Stimulated activated CD8-positive, alpha-beta memory T cell treated with anti-CD3 and anti-CD28 coated beads, Interleukin-15, amount 100 ng/mL, for 1 hour (primary cell): Measurements from ENCODE around the gene SRGAP3.

ENCODE experiments used
- DNase-seq: peaks from one replicate; pipeline ENCODE4 v3.0.0-alpha.2; 2020; ENCODE audit warnings: low read depth

SRGAP3 gene

DNA sequence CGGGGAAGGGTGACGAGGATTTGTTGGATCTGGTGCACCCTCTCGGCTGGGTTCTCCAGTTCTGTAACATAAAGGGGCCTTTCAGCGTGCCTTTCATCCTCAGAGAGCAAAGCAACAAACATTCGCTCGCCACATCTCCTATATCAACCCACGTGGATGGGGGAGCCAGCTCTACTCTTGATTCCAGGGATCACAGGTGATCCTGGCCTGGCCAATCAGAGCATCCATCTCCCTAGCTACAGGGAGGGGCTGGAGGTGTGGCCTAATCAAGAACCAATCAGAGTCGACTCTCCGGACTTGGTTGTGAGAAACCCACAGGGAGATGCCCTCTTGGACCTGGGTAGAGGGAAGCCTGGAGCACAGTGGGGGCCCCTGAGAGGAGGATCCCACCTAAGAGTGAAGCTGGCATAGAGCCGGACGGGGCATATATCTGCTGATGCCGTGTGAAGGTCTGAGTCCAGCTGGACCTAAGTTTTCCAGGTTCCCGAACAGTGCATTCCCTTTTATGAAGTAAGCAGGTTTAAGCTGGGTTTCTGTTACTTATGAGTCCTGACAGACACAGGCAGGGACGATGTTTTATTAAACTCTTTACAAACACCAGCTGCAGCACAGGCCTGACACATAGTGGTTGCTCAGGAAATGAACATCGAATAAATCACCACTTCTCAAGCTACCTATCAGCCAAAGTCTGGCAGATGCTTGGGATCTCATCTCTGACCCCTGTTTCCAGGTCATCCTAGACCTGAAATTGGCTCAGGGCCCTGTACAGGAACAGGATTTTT is 235.5 kb downstream of the SRGAP3 start:
- DNase-seq, result no peak

DNA sequence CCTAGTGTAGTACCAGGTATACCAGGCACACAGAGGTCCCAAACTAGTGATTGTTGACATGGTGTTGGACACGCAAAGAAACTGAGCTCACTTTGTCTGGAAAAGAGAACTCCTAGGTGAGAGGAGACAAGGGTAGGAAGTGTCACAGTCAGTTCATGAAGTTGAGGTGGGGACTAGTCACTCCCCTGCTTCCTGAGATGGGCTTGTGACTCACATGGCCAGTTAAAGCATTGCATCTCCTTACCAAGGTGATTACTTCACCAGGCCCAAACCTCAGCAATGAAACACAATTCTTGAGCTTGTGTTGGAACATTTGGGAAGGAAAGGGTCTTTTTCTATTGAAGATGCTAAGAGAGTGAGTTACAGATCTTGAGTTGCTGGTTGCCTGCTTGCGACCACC is 236.9 kb downstream of the SRGAP3 start:
- no peak for DNase-seq

DNA sequence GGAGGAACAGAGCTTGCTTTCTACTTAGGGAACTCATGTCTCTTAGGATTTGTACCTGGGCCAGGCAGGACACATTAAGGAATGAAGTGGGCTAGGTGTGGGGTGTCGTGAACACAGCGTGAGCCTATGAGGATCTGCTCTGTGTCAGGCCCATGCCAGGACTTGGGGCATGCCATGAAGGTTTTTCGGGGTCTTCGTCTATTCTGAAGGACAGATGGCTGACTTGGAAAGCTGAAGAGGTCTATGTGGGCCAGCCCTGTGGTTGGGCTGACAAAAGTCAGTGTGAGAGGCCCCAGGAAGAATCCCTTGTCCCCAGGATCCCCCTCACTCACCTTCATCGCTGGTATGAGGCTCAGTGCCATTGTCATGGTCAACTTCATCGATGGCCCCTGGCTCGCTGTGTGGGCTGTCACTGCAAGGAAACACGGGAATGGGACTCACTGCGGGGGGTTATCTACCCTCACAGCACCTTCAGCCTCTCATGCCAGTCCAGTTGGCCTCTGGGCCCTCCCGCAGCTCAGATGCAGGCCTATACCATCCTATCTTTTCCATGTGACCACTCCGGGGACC is 239.4 kb downstream of the SRGAP3 start:
- DNase-seq, result no peak

DNA sequence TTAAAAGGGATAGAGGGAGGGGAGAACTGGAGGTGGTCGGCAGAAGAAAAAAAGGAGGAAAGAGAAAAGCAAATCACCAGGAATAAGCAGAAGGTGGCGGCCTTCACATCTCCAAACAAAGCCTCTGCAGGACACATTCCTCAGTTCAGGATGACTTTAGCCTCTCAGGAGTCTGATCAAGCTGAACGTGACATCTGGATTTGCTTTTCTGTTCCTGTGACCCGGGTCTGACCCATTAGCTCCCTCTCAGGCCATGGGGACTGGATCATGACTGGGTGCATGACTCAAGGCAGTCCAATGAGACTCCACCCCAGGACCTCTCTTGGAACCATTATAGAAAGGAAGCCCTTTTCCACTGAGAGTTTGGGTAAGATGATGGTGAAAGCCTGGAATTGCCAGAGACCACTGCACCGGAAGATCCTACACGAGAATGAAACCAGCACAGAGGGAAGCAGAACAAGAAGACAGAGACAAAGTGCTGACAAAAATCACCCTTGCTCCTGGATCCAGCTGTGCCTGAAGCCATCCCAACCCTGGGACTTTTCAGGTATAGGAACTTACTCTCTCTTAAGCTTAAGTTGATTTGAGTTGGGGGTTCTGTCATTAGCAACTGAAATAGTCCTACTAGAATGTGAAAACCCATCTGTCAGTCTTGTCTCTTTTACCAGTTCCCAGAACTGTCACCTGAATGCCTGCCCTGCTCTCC is 240.7 kb downstream of the SRGAP3 start:
- DNase-seq, result no peak

DNA sequence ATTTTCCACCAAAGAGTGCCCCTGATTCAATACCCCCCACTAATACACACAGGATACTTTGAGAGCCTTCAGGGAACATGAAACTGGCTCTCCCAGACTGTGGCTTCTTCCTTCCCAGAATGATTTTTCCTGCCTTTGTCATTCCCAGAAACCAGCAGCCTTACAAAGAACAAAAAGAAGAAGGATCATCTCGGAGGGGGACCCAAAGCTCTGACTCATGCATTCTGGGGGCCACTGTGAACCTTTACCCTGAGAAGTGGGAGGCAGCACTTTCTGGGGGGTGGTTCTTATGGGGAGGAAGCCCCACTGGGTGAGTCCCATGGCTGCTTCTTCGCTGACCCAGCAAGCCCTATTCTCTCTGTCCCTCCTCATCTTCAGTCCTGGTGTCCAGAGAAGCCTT is 241.5 kb downstream of the SRGAP3 start:
- no peak for DNase-seq

DNA sequence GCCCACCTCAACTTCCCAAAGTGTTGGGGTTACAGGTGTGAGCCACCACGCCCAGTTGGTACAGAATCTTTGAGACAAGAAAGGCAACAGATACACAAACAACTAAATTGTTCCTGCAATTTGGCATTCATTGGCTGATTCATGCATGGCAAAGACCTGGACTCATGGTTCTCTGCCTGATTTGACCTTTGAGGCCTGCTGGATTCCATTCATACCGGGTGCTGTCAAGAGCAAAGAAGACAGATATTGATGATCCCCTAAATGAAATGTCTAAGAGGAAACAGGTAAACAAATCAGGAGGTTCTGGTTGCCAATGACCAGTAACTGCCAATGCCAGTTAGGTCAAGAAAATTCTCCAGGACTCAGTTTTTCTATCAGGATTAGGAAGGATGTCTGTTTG is 242.2 kb downstream of the SRGAP3 start:
- DNase-seq, result no peak

DNA sequence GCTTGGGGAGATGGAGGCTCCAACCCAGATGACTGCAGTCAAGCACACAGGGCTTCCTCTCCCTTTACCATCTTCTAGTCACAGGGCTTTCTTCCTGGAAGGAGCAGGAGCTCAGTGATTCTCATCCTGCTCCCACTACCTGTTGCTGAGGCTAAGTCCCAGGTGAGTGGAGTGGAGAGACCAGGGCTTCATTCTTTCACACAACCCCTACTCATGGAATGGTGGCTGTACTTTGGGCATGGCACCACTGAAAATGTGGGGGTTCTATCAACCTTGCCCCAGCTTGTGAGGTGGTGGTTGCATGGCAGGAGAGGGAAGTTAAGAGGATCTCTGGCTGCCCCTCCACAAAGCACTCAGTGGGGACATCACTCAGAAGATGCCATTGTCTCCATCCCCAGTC is 249.4 kb downstream of the SRGAP3 start:
- DNase-seq, result no peak

DNA sequence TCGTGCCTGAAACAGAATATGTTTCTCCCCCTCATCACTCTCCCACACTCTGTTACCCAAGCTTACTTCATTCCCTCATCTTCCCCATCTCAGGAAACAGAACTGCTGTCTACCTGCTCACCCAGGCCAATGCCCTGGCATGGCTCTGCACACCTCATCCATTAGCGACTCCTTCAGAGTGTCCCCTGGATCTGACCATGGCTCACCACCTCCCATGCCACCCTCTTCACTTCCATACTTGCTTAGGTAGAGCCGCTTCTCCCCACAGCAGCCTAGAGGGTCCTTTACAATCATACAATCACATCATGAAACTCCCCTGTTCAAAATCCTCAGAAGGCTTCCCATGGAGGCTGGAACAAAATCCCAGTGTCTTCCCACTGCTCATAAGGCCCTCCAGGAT is 252.3 kb downstream of the SRGAP3 start:
- no peak for DNase-seq

DNA sequence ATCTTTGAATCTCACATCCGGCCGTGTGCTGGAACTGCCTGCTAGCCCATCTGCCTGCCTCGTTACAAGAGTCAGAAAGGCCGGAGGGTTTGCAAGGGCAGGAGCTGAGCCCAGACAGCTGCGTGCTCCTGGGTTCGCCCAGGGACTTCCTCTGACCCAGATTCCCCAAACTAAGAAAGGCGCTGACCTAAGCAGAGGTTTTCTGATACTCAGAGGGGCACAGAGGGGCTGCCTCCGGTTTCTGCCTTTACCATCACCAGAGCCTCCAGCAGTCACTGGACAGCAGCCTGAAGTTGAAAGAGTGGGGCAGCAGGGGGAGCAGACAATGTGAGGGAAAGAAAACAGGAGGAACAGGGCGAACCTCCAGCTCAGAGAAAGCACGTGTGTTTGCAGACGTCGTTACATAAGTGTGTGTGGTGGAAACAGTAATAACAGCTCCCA is 252.7 kb downstream of the SRGAP3 start:
- DNase-seq, result no peak

DNA sequence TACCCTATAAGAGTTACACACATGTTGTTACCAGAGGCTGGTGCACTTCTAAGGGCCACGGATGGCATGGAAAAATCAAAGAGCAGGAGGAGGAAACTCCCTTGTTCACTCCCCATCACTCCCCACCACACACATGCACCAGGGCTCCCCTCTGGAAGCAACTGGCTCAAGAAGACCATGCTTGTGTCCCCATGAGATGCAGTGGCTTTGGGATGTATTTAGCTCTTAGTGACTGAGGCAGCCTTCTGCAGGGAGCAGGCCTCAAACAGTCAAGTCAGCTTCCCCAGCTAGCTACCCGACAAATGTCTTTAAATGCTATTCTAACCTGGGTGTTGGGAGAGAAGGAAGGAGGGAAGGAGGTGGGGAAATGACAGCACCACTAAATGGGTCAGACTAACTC is 253.2 kb downstream of the SRGAP3 start:
- no peak for DNase-seq

DNA sequence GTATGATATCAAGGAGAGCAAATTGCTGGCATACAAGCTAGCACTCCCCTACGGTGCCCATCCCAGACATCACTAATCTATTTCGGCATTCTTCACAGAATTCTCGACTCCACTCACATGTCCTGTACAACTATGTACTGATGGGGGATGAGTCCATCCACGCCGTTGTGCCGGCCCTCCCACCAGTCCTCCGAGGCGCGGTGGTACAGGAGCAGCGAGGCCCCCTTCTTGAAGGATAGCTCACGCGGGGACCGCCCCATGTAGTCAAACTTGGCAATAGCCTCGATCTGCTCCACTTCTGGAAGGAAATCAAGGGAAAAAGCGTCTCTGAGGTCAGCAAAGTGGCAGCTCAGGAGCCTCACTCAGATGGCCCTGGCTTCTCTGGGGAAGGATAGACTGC is 255.2 kb downstream of the SRGAP3 start:
- DNase-seq, result no peak

DNA sequence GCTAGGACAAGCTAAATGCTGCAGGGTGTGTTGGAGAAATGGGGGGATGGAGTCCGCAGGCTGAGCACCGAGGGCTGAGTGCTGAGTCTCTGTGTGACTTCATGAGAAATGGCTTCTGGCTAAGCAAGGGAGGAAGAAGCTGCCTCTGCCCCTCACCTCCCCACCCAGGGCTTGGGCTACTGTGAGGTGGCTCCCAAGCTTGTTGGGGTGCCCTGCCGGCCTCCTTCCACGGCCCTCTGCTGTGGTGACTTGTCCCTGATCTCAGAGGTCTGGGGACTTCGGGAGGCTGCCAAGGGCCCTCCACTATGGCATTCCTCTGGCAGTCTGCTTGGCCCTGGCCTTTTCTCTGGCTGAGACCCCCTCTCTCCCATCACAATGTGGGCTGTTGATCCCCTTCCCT is 256.1 kb downstream of the SRGAP3 start:
- no peak for DNase-seq

DNA sequence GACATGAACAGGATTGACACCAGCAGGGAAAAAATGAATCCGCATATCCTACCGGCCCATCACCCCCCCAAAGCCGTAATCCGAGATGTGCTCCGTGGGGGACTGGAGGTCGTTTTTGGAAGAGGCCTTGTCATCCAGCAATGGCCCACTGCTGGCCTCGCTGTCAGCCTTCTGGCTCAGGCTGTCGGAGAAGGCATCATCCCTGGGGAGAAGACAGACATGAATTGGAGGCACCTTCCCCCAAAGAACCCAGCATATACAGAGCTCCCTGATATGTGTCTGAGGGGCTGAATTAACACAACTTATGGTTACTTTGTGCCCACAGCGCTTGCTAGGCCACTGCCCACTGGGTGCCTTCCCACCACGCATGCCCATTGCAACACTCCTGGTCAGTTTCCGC is 256.6 kb downstream of the SRGAP3 start:
- no peak for DNase-seq

DNA sequence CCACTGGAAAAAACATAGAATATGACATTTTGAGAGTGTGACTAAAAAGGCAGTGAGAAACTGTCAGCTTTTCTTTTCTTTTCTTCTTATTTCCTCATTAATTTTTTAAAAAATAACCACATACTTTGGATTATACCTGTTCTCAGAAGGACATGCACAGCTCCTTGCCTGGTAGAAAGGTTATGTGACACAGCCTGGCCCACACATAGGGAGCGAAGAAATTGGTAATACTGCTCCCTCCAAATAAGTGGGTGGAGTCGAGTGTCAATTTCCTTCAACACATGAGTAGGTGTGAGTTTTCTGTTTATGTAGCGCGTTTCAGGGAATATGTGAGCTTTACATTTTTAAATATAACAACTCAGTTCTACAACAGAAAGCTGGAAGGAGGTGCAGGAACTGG is 257.2 kb downstream of the SRGAP3 start:
- DNase-seq, result no peak

DNA sequence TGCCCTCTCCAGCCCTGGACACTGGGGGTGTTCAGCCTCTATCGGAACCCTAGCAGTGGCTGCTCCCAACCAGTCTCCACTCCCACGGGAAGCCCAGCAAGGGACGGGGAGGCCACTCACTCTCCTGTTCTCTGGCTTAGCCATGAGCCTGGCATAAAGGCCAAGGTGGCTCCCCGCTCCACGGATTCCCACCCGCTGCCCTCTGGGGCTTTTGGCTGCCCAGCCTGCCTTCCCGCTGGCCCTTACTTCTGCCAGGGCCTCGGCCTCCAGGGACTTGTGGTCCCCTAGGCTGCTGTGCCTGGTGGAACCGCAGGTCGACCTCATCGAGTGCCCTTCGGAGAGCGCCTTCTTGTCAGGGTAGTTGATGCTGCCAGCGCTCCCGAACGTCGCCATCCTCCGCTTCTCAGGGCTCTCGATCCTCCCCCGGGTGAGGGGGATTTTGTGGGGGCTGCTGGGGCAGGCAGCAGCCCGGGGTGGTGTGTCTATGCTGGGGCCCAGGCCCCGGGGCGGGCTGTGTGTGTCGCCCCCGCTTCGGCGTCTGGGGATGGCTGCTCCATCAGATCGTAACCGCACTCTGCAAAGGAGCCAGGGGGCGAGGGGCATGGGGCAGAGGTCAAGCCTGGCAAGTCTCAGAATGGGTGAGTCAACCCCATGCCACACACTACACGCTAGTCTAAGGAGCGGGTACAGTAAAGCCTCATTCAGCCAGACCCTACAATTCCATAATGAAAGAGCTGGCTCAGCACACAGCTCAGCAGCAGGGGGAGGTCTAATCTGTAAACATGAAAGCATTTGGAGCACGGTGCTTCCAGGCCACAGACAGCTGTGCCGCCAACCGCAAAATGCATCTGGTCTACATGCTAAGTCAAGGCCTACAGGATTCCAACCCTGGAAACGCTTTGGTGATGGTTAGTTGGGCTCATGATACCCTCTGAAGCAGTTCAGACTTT is 258.9 kb downstream of the SRGAP3 start:
- DNase-seq, result no peak

DNA sequence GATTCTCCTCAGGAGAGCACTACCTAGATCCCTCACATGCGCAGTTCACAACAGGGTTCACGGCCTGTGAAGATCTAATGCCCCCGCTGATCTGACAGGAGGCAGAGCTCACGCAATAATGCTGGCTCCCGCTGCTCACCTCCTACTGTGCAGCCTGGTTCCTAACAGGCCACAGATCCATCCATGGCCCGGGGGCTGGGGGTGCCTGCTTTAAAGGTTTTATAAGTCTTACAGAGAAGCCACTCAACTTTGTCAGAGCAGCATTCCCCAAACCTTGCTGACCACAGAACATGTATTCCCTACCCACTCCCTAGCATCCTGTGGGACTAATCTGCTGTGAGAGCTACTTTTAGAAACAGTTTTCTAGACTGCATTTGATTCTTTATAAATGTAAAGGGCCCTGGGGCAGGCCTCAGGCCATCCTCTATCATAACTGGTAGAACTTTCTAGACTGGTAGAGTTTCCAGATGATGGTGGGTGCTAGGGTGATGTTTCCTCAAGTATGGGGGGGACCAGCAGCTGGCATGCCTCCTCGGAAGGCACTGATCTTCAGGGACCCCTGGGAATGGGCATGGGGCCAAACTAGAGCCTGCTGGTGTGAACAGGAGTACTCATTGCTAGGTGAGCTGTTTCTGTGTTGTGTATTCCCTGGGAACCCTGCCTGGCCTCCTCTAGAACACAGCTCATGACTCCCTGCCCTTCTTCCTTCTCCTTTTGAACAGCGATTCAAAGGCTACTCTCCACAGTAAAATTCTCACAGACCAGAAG is 260.5 kb downstream of the SRGAP3 start:
- no peak for DNase-seq

DNA sequence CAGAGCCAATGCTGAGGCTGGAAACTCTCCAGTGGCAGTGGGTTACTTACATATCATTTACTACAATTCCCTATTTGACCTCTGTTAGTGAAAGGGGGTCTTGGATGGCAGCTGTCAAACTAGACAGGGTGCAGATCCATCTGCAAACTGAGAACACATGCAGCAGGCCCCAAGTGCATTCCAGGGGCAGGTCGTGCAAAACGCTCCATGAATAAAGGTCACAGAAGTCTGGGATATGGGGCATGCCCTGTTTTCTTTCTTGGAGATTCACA is 261.1 kb downstream of the SRGAP3 start:
- no peak for DNase-seq

DNA sequence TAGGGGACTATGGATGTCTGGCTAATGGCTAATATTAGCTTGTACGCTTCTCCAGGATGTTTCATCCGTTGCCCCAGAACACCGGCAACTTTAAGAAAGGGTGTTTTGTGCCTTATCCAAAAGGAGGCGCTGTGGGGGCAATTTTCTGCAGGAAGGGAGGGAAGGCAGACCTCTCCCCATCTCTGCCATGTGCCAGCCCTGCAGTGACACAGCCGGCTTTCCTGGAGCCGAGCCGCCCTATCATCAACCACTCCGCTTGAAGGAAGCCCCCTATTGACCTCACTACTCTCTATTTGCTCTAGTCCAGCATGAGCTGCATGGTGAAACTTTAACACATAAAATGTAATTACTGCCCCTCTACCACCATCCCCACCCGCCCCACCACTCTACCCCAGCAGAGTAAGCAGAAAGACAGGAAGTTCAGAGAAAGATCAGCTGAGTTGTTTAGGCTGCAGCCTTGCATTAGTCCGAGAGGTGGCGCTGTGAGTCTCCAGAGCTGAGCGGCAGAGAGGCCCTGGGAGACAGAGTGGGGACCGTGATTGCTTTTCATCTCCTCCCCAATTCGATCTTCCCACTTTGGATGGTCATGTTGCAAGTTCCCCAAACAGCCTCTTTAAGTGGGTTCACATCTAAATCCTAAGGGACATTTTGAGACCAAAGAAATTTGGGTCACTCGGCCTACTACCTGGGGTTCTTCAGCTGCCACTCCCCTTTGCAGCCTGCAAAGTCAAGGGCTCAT is 261.6 kb downstream of the SRGAP3 start:
- peak; percentile 20 for DNase-seq

DNA sequence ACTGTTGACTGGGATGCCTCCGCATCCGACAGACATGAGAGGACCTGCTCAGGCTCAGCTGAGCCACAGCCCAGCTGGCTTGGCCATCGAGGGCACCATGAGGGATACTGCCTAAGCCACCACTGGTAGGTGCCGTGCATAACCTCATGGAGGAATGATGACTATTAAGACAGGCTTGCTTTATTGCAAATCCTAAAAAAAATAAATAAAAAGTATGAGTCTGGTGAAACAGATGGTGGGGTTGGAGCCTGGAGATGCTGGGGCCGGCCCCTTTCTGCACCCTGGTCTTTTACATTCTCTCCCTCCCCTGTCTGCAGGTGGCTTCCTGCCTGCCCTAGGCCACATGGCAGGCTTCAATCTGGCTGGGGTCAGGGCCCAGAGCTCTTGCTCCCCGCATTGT is 262.2 kb downstream of the SRGAP3 start:
- no peak for DNase-seq

DNA sequence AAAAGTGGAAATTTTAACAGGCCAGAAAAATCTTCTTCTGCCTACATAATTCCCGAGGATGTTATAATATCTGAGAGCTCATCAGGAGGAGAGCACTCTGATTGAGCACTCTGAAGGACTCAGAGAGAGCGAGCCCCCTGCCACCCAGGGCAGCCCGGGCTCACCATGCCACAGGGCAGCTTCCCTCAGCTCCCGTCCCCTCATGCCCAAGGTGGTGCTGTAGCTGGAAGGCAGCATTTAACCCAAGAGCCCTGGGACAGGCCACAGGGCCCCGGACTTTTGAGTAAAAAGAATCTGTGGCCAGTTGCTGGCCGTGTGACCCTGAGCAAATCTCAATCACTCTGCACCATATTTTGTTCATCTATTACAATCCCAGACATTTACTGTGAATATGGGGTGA is 262.7 kb downstream of the SRGAP3 start:
- no peak for DNase-seq

DNA sequence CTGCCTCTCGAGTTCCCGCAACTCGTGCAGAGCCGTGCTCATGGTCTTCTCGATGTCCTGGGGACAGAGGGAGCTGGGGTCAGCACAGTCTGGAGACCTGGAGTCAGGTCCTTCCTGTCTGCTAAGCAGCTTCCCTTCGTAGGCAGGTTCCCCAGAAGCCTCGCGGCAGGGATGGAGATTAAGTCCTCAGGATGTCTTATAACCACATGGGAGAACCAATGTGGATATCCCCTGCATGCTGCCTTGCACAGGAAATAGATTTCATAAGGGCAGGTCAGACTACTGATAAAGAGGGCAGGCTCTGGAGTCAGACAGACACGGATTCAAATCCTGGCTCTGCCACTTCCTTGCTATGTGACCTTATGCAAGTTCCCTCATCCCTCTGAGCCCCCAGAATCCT is 263.6 kb downstream of the SRGAP3 start:
- DNase-seq, result no peak
